Measurements from ENCODE around the gene ASZ1. TPM values are rescaled to one million over a fixed set of nuclear protein-coding genes. Genes with fewer than 3 reads are reported as not detected.

ASZ1 gene
- total and polyA plus RNA-seq, 2 of the 4 experiments (the other 2 are of a cell fraction), result not detected

- Histone ChIP-seq H3K4ac (ENCODE audit: low read depth, low read length) (peak overlapping the region; percentile 79), H2AK9ac (replicated peaks; ENCODE audit: low read depth, low read length, poor library complexity) (no peak overlapping the region), H3K23ac (ENCODE audit: low read depth, low read length) (peak overlapping the region; percentile 68), H2AK5ac (ENCODE audit: low read depth, low read length) (peak overlapping the region; percentile 20; the same call in 1 of the 2 replicates), H3K9ac (ENCODE audit: low read depth, low read length) (peak overlapping the region; percentile 51; the same call in 1 of the 2 replicates), H4K5ac (ENCODE audit: low read depth, low read length) (peak overlapping the region; percentile 49; the same call in 1 of the 2 replicates), H3K56ac (ENCODE audit: extremely low read depth, insufficient read depth, low read length) (no peak overlapping the region), H3K27me3 (ENCODE audit: control insufficient read depth, insufficient read depth, low read length) (peaks cover 30% of the 10 kb centered on the region), H3K4me2 (ENCODE audit: low read depth, low read length) (peak overlapping the region; percentile 83), H3K79me1 (ENCODE audit: low read depth in 1 of 2, low read length in 2 of 2) (no peaks in the 10 kb centered on the region), H3K4me1 (ENCODE audit: control insufficient read depth, insufficient read depth, low read length) (peaks cover 7% of the 10 kb centered on the region; the same call in 1 of the 2 replicates), H2BK20ac (ENCODE audit: low read depth, low read length) (peak overlapping the region; percentile 56; the same call in 1 of the 2 replicates), H3K18ac (ENCODE audit: low read depth, low read length) (peak overlapping the region; percentile 42; the same call in 1 of the 2 replicates), H2BK120ac (ENCODE audit: low read depth, low read length) (peak overlapping the region; percentile 90), H2AFZ (replicated peaks; ENCODE audit: low read length, poor library complexity) (peak overlapping the region; percentile 94), H3K9me1 (ENCODE audit: insufficient read depth, low read length) (0 out of 2 replicates have a peak, but pooled peaks cover 2% of the 10 kb centered on the region), H2BK15ac (ENCODE audit: low read depth, low read length) (no peak overlapping the region), H3K27ac (ENCODE audit: insufficient read depth, low read length) (peak overlapping the region; percentile 8; the same call in 1 of the 2 replicates), H3K4me3 (ENCODE audit: insufficient read depth, low read depth, low read length) (peak overlapping the region; percentile 45), H4K8ac (ENCODE audit: low read depth in 2 of 2, low read length in 2 of 2) (peak overlapping the region; percentile 19 to 78; a peak in 1 of 4 replicates), H4K20me1 (ENCODE audit: insufficient read depth, low read length) (no peaks in the 10 kb centered on the region), H3K9me3 (ENCODE audit: control insufficient read depth, insufficient read depth, low read length) (peaks cover 6% of the 10 kb centered on the region; the same call in 1 of the 2 replicates), H3K36me3 (ENCODE audit: control insufficient read depth, insufficient read depth, low read length) (peaks cover 6% of the 10 kb centered on the region; the same call in 1 of the 2 replicates), H4K91ac (ENCODE audit: insufficient read depth, low read depth, low read length) (peak overlapping the region; percentile 41), H2BK5ac (ENCODE audit: low read depth, low read length, poor library complexity, severe bottlenecking) (no peak overlapping the region), H3K14ac (replicated peaks; ENCODE audit: low read depth, low read length) (0 out of 2 replicates have a peak overlapping the region, but pooled peaks have one; percentile 4)
- CTCF ChIA-PET, result interaction anchor here (0.8 kb wide), 1 partner anchor 110 kb away, joined by 3 read pairs; no protein-coding TSS in a partner anchor
- in situ Hi-C loops (cut with MboI; ENCODE audit: low sequenced_read_pairs) (no loop called here), dilution Hi-C loops (cut with HindIII; ENCODE audit: low sequenced_read_pairs, unreplicated experiment) (no loop called here), intact Hi-C loops (cut with micrococcal nuclease) (loop anchor here (5.0 kb wide), 2 partner anchors 39 to 51 kb away; no protein-coding TSS in a partner anchor)
- no TSS peak for BruUV-seq (replicated peaks)
- 13% methylated on average over 10 of the region's 25 CpGs; no CpG with 5 or more reads in 1 of the 2 experiments for WGBS, 2 experiments (ENCODE audit: extremely low coverage in 2 of 2, insufficient read length in 1 of 2)
- TF ChIP-seq FOS (IDR thresholded peaks at IDR 0.05; ENCODE audit: low read depth, low read length) (no peak), RFX5 (IDR thresholded peaks at IDR 0.05; ENCODE audit: low read depth, low read length) (no peak), POLR2A (IDR thresholded peaks at IDR 0.05; ENCODE audit: low read depth, low read length) (no peak), CEBPB (IDR thresholded peaks at IDR 0.05; ENCODE audit: low read depth, low read length) (no peak), NFE2L2 (IDR thresholded peaks at IDR 0.05; ENCODE audit: low read depth, low read length) (no peak), USF2 (IDR thresholded peaks at IDR 0.05; ENCODE audit: low read depth, low read length) (no peak), BHLHE40 (IDR thresholded peaks at IDR 0.05; ENCODE audit: low read depth, low read length) (no peak), MAFK (IDR thresholded peaks at IDR 0.05; ENCODE audit: low read depth, low read length) (no peak), RCOR1 (IDR thresholded peaks at IDR 0.05; ENCODE audit: insufficient replicate concordance, low read length) (no peak), ELK1 (IDR thresholded peaks at IDR 0.05; ENCODE audit: borderline replicate concordance, low read depth, low read length) (no peak), RAD21 (IDR thresholded peaks at IDR 0.05; ENCODE audit: low read length) (no peak), CTCF (conservative IDR thresholded peaks at IDR 0.05; ENCODE audit: low read depth, low read length) (no peak), CHD1 (IDR thresholded peaks at IDR 0.05; ENCODE audit: low read depth, low read length) (no peak)
- POLR2A ChIA-PET (ENCODE audit: unreplicated experiment), result interaction anchor here (0.7 to 1.1 kb wide), 2 partner anchors 16 to 201 kb away, joined by 3 to 6 read pairs; no protein-coding TSS in a partner anchor
- peak; percentile 5 for ATAC-seq (ENCODE audit: low read depth)
- peak; percentile 22 for DNase-seq
These were observed 103.9 kb downstream of the ASZ1 start for GRCh38 chr7:117323305-117323850.
